GM12874 (cell line): Measurements from ENCODE around the gene LYSET.

Source experiments
- CTCF ChIP-seq: IDR thresholded peaks from 2 replicates; pipeline ENCODE4 v1.5.1; 2011; ENCODE audit warnings: low read depth, mild to moderate bottlenecking, control low read depth, low read length, moderate library complexity; ENCODE audit not compliant: insufficient read depth

LYSET gene

GRCh38 chr14:93171376-93171775 lies 13.7 kb upstream of the LYSET start:
- no peak for TF ChIP-seq CTCF

- TF ChIP-seq CTCF = no peak
Measured at GRCh38 chr14:93173943-93174395, 11.1 kb upstream of the LYSET start.

DNA sequence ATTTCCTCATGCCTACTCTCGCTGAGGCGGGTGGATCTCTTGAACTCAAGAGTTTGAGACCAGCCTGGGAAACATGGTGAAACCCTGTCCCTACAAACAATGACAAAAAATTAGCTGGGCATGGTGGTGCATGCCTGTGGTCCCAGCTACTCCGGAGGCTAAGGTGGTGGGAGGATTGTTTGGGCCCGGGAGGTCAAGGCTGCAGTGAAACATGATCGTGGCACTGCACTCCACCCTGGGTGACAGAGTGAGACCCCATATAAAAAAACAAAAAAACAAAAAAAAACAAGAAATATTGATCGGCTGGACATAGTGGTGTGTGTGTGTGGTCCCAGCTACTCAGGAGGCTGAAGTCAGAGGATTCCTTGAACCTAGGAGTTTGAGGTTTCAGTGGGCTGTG lies 9.6 kb upstream of the LYSET start:
- no peak for TF ChIP-seq CTCF

DNA sequence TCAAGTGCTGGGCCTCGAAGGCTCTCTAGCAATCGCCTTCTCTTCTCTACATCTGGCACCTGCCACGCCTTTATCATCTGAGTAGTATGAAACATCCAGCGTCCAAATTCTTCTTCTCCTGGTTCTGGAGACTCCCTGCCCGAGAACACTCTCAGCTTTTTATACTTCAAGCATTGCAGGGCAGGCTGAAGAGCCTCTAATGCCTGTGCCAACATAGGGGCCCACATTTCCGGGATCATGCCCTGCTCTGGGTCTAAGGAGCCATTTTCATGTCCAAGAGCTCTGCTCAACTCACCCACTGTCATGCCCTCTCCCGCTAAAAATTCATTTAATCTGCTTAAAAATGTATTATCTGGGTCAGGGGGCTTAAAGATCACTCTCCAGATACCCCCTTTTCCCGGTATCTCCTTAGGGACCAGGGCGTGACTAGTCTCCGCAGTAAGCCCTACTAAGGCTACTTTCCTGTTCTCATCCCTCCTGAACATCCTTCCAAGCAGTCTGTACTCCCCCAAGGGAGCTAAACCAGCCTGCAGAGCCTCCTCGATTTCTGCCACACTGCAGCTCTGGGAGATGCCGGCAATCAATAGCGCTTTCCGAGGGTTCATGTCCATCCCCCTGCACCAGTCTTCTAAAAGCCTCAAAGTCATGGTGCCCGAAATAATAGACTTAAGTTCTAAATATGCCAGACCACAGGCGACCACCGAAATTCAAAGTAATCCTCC lies 1.4 kb upstream of the LYSET start:
- TF ChIP-seq CTCF = no peak

DNA sequence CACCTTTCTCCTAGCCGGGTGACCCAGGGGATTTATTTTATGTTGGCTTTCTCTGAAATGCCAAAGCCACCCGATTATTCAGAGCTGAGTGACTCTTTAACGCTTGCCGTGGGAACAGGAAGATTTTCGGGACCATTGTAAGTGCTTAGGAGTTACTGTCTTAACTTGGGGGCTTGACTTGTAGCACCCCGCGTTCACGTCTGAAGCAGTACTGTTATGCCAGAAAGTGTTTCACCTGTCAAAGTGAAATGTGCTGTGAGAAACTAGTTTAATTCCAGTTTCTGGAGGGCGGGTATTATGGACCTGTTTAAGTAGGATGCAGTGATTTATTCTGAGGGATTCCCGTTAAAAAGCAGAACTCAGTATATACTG lies 218 bp downstream of the LYSET start:
- no peak for TF ChIP-seq CTCF

GRCh38 chr14:93186466-93186865 lies 1.3 kb downstream of the LYSET start:
- no peak for TF ChIP-seq CTCF

DNA sequence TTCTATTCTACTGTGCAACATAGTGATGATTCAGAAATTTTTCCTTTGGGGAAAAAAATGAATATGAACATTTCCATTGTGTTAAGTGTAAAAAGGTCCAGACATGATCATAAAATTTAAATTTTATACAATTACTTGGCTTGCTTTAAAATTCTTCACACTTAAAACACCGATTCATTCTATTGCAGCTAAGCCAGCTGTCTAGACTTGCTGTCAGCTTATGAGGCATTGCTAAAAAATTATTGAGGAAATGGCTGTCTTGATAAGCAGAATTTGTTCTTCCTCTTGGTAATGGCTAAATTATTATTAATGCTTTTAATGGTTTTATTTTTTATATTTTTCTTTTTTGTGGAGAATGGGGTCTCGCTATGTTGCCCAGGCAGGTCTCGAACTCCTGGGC lies 1.8 kb downstream of the LYSET start:
- no peak for TF ChIP-seq CTCF
